ENCODE results near the gene MMD2.

MMD2 gene

GRCh38 chr7:4965295-4966022 is 6.5 kb upstream of the MMD2 start:
- FAIRE-seq: no peak
- no peak for DNase-seq (ENCODE audit: insufficient read length, low spot score)
- no peak for TF ChIP-seq POLR2A (IDR thresholded peaks at IDR 0.05; ENCODE audit: low read depth, low read length)

GRCh38 chr7:4964506-4964905 is 5.5 kb upstream of the MMD2 start:
- no peak for FAIRE-seq
- no peak for DNase-seq (ENCODE audit: insufficient read length, low spot score)
- no peak for TF ChIP-seq POLR2A (IDR thresholded peaks at IDR 0.05; ENCODE audit: low read depth, low read length)

- DNase-seq (ENCODE audit: insufficient read length, low spot score) (no peak), FAIRE-seq (no peak)
- TF ChIP-seq POLR2A (IDR thresholded peaks at IDR 0.05; ENCODE audit: low read depth, low read length): no peak
Measured at GRCh38 chr7:4962872-4963775, 4.1 kb upstream of the MMD2 start.

- no peak for TF ChIP-seq POLR2A (IDR thresholded peaks at IDR 0.05; ENCODE audit: low read depth, low read length)
- no peak for FAIRE-seq
- no peak for DNase-seq (ENCODE audit: insufficient read length, low spot score)
Measured at GRCh38 chr7:4960363-4960762, 1.4 kb upstream of the MMD2 start.

GRCh38 chr7:4959893-4960292 is 906 bp upstream of the MMD2 start:
- TF ChIP-seq POLR2A (IDR thresholded peaks at IDR 0.05; ENCODE audit: low read depth, low read length): no peak
- FAIRE-seq (no peak), DNase-seq (ENCODE audit: insufficient read length, low spot score) (no peak)

GRCh38 chr7:4959306-4959705 is 319 bp upstream of the MMD2 start:
- DNase-seq (ENCODE audit: insufficient read length, low spot score) (no peak), FAIRE-seq (no peak)

GRCh38 chr7:4957847-4958476 is 1.0 kb downstream of the MMD2 start:
- FAIRE-seq: no peak
- no peak for TF ChIP-seq POLR2A (IDR thresholded peaks at IDR 0.05; ENCODE audit: low read depth, low read length)
- DNase-seq (ENCODE audit: insufficient read length, low spot score): no peak

More at GRCh38 chr7:4959306-4959705, 319 bp upstream of the MMD2 start:
- TF ChIP-seq POLR2A (IDR thresholded peaks at IDR 0.05; ENCODE audit: low read depth, low read length): no peak

GRCh38 chr7:4951903-4952636 is 6.9 kb downstream of the MMD2 start:
- no peak for TF ChIP-seq POLR2A (IDR thresholded peaks at IDR 0.05; ENCODE audit: low read depth, low read length)
- DNase-seq (ENCODE audit: insufficient read length, low spot score) (peak; percentile 78), FAIRE-seq (no peak)

- DNase-seq (ENCODE audit: insufficient read length, low spot score) (no peak), FAIRE-seq (no peak)
- no peak for TF ChIP-seq POLR2A (IDR thresholded peaks at IDR 0.05; ENCODE audit: low read depth, low read length)
Measured at GRCh38 chr7:4951304-4951703, 7.7 kb downstream of the MMD2 start.

- FAIRE-seq (no peak), DNase-seq (ENCODE audit: insufficient read length, low spot score) (no peak)
- TF ChIP-seq POLR2A (IDR thresholded peaks at IDR 0.05; ENCODE audit: low read depth, low read length): no peak
Measured at GRCh38 chr7:4948402-4948801, 10.6 kb downstream of the MMD2 start.

GRCh38 chr7:4945949-4946348 is 13.0 kb downstream of the MMD2 start:
- no peak for DNase-seq (ENCODE audit: insufficient read length, low spot score)
- no peak for TF ChIP-seq POLR2A (IDR thresholded peaks at IDR 0.05; ENCODE audit: low read depth, low read length)
- FAIRE-seq: no peak

- no peak for FAIRE-seq
- TF ChIP-seq POLR2A (IDR thresholded peaks at IDR 0.05; ENCODE audit: low read depth, low read length): no peak
- no peak for DNase-seq (ENCODE audit: insufficient read length, low spot score)
Measured at GRCh38 chr7:4944939-4945338, 14.0 kb downstream of the MMD2 start.

- no peak for FAIRE-seq
Measured at GRCh38 chr7:4943297-4943696, 15.7 kb downstream of the MMD2 start.

More at GRCh38 chr7:4943297-4943696, 15.7 kb downstream of the MMD2 start:
- DNase-seq (ENCODE audit: insufficient read length, low spot score): no peak
- no peak for TF ChIP-seq POLR2A (IDR thresholded peaks at IDR 0.05; ENCODE audit: low read depth, low read length)
